ENCODE measurements around the gene TRIM37.
"Not testable (repeated sequence)": the region's sequence is repeated elsewhere in the genome, so short reads cannot be mapped to it uniquely, and the experiment has no call there.

TRIM37 gene

DNA sequence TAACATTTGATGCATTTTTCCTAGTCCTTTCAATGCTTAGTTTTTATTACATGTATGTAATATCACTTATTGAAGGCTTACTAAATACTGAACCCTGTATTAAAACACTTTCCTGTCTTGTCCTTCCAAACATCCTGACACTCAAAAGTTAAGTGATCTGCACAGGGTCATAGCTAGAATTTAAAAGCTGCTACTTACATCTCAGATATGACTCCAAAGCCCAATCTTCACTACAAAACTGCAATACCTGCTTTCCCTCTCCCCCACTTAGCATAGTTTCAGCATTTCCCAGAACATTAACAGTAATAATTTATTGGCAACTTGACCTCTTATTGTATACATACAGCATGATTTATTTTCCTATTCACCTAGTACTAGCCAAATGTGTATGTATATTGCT lies 4.3 kb upstream of the TRIM37 start:
- in situ Hi-C loops (cut with MboI; ENCODE audit: low sequenced_read_pairs), result no loop called here

DNA sequence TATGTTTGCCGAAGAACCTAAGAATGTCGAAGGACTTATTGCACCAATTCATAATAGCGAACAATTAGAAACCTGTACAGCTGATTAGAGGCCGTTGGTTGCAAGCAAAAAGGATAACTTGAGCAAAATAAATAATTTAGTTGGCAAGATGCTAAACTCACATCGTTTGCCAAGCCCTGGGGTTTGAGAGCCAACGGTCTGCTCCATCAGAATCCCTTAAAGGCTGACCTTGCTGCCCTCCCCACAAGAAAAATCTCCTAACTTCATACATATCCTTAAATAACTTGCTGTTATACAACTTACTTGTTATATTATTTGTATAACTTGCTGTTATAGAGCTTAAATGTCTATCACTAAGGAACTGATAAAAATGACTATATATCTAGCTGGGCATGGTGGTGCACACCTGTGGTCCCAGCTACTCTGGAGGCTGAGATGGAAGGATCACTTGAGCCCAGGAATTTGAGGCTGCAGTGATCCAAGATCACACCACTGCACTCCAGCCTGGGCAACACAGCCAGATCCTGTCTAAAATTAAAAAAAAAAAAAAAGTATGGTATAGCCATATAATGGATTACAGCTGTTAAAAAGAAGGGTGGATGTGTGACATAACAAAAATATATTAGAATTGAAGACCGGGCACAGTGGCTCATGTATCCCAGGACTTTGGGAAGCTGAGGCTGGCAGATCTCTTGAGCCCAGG lies 1.9 kb upstream of the TRIM37 start:
- in situ Hi-C loops (cut with MboI; ENCODE audit: low sequenced_read_pairs), result no loop called here

DNA sequence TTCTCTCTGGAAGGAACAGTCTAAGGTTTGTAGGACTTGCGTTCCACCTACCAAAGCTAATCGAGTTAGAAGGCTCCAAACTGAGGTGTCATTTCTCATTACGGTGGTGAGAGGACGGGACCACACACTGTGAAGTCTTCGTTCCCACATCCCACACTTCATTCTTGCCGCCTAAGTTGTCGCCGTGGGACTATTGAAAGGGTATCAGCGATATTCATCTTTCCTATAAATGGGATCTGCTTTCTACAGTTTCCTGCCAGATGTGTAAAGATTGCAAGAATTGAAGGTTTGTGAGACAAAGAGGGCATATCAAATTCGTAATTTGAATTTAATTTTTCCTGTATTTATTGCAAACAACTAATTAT lies 608 bp upstream of the TRIM37 start:
- in situ Hi-C loops (cut with MboI; ENCODE audit: low sequenced_read_pairs), result no loop called here

DNA sequence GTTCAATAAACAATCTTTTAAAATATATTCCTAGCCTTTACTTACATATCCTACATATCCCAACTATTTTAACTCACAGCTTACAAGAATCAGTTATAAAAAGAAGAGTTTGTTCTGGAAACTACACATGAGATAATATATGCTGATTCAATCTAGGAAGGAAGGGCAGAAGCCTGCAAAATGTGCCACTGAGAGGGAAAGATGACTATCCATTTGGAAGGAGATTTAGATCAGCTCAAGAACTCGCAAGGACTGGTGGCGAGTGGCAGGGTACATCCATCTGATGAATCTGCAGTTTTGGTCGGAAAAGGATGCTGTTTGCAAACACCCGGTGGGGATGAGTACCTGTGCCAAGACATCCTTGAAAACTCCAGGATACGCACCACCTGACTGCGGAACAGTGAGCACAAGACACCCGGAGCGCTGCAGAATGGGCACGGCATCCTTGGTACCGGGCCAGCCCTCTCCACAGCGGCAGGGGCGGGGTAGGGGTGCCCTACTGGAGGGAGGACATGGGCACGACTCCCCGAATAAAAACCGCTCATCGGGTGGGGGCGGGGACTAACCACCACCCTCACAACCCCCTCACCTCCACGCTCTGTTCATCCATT lies 723 bp downstream of the TRIM37 start:
- in situ Hi-C loops (cut with MboI; ENCODE audit: low sequenced_read_pairs), result no loop called here

DNA sequence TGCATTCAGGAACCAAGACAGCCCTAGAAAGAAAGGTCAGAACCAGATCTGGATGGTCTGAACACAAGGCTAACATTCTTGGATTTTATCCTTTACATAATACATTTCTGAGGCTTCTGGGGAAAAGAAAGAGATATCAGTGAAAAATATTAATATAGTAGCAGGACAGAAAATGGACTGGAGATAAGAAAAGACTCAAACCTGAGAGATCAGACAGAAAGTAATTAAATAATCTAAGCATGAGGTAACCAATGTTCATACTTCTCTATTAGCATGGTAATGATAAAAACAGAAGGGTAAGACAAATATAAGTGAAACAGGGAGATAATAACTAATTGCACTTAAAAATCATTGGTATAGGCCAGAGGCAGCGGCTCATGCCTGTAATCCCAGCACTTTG lies 5.5 kb downstream of the TRIM37 start:
- in situ Hi-C loops (cut with MboI; ENCODE audit: low sequenced_read_pairs), result no loop called here

DNA sequence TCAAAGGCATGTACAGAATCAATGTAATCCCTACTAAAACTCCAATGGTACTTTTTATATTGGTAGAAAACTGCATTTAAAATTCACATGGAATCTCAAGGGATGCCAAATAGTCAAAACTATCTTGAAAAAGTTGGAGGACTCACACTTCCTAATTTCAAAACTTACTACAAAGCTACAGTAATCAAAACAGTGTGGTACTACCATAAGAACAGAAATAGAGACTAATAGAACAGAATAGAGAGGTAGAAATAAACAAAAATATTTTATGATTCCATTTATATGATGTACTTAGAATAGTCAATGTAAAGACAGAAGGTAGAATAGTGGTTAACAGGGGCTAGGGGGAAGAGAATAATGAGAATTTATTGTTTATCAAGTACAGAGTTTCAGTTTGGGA lies 8.8 kb downstream of the TRIM37 start:
- in situ Hi-C loops (cut with MboI; ENCODE audit: low sequenced_read_pairs), result no loop called here

DNA sequence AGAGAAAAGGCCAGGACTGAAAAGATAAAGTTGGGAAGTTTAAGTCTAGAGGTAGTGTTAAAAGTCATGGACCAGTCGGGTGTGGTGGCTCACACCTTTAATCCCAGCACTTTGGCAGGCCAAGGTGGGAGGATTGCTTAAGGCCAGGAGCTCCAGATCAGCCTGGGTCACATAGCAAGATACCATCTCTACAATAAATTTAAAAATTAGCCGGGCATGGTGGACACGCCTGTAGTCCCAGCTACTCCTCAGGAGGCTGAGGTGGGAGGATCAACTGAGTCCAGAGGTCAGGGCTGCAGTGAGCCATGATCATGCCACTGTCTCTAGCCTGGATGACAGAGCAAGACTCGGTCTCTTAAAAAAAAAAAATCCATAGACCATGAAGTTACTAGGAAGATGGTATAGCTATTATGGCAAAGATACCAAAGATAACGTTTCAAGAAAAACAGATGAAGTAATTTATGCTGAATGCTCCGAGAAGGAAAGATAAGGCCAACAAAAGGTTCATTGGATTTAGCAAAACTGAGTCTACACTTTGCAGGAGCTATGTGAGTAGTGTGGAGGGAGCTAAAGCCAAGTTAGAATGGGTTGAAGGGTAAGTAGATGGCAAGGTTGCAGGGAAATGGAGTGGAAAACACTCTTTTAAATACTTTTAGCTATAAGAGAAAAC lies 11.7 kb downstream of the TRIM37 start:
- in situ Hi-C loops (cut with MboI; ENCODE audit: low sequenced_read_pairs), result no loop called here

DNA sequence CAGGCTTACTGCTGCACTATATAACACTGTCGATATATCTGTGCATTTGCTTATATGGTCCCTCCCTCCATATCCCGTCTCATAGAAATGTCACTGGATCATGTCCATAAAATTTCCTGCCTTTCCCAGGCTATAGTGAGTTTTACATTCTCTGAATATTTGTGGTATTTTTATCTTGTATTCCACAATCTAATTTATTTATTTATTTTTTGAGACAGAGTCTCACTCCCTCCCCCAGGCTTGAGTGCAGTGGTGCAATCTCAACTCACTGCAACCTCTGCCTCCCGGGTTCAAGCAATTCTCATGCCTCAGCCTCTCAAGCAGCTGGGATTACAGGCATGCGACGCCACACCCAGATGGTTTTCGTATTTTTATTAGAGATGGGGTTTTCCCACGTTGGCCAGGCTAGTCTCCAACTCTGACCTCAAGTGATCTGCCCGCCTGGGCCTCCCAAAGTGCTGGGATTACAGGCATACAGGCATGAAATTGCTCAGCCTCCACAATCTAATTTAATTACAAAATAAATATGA lies 12.9 kb downstream of the TRIM37 start:
- in situ Hi-C loops (cut with MboI; ENCODE audit: low sequenced_read_pairs), result no loop called here

DNA sequence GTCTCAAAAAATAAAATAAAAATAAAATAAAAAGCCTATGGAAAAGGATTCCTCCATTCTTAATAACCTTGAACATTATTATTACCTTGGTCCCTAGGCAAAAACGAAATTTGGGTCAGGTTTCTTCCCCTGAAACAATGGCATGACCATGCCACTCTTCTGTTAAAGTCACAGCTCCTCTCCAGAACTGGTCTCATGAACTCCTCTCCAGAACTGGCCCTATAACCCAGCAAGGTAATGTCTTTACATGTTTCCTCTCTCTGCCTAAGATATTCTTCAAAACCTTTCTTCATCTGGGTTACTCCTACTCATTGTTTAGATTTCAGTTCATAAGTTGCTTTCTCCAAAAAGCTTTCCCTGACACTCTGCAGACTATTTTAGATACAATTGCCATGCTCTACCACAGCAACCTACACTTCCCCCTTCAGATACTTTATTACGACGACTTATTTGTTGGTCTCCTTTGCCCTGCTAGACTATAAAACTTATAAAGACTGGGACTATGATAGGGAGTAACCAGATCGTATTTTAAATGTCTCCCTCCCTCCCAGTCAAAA lies 13.5 kb downstream of the TRIM37 start:
- in situ Hi-C loops (cut with MboI; ENCODE audit: low sequenced_read_pairs), result no loop called here

DNA sequence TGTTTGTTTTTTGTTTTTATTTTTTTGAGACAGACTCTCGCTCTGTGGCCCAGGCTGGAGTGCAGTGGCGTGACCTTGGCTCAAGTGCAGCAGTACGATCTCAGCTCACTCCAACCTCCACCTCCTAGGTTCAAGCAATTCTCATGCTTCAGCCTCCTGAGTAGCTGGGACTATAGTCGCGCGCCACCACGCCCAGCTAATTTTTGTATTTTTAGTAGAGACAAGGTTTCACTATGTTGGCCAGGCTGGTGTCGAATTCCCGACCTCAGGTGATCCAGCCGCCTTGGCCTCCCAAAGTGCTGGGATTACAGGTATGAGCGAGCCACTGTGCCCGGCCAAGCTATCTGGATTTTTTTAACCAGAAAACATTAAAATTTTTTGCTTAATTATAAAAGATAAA lies 16.1 kb downstream of the TRIM37 start:
- in situ Hi-C loops (cut with MboI; ENCODE audit: low sequenced_read_pairs), result not testable (repeated sequence)

DNA sequence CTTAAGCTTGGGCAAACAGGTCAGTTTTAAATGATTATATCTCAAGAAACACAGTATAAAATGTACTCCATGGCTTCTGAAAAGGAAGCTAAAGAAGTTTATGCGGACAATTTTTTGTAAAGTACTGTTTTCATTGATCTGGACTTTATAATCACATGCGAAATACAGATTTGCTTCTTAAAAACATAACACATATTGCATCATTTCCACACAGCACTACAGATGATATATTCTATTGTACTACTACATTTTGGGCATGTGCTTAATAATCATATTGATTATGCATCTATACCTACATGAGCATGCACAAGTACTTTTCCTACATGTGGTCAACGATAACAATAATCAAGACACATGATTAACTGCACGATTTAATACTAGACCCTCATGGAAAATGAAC lies 22.5 kb downstream of the TRIM37 start:
- in situ Hi-C loops (cut with MboI; ENCODE audit: low sequenced_read_pairs), result no loop called here

DNA sequence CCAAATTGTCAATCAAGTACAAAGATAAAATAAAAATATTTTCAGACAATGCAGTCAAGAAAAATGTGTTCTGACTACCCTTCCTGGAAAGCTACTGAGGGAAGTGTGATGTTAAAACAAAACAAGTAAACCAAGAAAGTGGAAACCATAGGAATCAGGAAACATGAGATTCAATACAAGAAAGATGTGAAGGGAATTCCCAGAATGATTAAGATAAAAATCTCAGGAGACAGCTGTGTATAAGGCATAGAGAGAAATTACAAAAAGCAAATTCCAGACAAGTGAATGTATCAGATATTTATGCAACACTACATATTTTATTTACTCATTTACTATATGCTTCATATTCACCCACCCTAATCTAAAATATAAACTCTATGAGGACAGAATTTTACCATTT lies 32.2 kb downstream of the TRIM37 start:
- in situ Hi-C loops (cut with MboI; ENCODE audit: low sequenced_read_pairs), result no loop called here

DNA sequence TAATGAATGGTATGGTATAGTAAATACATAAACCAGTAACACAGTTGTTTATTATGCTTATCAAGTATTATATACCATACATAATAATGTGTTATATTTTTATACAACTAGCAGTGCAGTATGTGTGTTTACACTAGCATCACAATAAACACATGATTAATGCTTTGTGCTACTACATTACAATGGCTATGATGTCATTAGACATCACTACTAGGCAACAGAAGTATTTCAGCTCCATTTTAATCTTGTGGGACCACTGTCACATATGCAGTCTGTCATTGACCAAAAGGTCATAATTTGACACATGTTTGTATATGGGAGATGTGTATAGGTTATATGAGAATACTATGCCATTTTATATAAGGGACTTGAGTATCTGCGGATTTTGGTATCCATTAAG lies 32.7 kb downstream of the TRIM37 start:
- in situ Hi-C loops (cut with MboI; ENCODE audit: low sequenced_read_pairs), result no loop called here

DNA sequence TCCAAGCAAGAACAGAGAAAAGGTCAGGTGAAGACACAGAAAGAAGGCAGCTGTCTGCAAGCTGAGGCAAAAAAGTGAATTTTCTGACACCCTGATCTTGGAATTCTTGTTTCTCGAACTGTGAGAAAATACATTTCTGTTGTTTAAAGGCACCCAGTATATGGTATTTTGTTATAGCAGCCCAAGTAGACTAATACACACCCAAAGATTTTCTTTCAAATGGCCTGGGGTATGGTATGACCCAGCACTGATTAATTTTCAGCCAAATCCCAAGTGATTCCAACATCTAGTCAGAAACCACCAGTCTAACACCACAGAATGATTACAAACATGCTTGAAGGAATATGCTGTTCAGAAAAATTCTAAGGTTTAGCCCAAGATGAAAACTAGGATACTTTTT lies 36.8 kb downstream of the TRIM37 start:
- in situ Hi-C loops (cut with MboI; ENCODE audit: low sequenced_read_pairs), result no loop called here

DNA sequence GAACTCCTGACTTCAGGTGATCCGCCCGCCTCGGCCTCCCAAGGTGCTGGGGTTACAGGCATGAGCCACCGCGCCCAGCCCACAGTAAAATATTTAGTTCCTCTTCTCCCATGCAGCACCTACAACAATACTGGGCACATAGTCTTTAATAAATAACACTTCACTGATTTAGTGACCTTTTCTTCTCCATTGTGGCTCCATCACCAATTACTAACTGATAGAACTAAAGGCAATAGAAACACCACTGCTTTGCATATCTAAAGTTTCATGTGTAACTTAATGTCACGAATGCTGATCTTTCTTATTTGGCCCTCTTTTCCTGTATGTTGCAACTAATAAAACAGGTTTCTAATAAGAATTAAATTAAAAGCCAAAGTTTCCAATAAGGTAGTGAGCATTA lies 38.9 kb downstream of the TRIM37 start:
- in situ Hi-C loops (cut with MboI; ENCODE audit: low sequenced_read_pairs), result no loop called here

DNA sequence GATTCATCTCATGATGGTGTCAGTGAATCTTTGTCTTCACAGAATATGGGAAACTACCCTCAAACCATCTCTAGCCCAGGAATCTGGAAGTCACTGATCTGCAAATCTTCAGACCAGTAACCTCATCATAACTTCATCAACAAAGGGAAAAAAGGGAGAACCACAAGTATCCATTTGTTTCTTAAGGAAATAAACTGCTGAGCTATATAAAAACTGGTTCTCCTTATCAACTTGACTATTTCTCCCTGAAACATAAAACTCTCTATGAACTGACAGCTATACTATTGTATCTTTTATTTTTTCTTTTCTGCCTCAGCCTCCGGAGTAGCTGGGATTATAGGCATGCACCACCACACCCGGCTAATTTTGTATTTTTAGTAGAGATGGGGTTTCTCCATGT lies 39.3 kb downstream of the TRIM37 start:
- in situ Hi-C loops (cut with MboI; ENCODE audit: low sequenced_read_pairs), result no loop called here

DNA sequence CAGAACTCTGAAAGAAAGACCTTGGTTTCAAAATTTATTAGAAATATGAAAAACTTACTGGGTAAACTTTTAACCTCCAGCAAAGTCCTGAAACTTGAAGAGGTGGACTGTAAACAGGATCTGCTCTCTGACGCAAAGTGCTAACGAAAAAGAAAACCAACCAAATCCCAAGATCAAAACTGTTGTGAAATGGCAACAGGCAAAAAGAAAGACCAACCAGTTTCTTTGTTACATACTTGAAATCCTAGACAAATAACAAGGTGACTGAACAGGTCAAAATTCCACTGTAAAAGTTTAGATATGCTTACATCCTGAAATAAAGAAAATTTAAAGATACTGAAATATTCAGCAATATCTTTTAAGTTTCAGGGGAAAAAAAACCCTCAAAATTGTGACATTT lies 44.2 kb downstream of the TRIM37 start:
- in situ Hi-C loops (cut with MboI; ENCODE audit: low sequenced_read_pairs), result no loop called here

DNA sequence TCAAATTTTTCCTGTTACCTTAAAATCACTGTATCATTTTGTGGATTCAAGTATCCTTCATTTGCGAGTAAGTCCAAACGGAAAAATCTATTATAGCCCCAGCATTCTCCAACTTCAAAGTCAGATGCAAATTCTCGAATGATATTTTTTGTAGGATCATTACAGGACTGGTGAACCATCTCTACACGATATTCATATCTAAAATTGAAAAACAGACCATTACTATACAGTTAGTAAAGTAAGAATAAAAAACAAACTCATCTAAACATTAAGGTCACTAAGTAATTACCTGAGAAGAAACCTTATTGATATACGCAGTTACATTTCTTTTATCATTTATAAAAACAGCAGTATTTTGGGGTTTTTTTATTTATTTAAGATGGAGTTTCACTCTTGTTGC lies 49.8 kb downstream of the TRIM37 start:
- in situ Hi-C loops (cut with MboI; ENCODE audit: low sequenced_read_pairs), result no loop called here

DNA sequence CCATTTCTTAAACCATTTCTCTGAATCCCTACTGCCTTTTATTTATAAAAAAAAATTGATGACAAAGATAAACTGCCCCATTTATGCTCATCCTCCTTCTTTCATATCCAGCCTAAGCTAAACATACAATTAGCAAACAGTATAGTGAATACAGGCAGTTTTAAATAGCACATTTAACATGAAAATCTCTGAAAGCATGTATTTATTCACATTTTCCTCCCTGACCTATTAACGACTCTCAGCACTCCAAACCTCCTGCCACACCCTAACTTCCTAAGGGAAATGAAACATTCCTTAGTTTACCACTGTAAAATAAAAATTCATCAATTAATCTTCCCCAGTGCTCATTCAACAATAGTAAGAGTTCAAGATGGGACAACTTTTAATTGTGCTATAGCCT lies 56.9 kb downstream of the TRIM37 start:
- in situ Hi-C loops (cut with MboI; ENCODE audit: low sequenced_read_pairs), result no loop called here

DNA sequence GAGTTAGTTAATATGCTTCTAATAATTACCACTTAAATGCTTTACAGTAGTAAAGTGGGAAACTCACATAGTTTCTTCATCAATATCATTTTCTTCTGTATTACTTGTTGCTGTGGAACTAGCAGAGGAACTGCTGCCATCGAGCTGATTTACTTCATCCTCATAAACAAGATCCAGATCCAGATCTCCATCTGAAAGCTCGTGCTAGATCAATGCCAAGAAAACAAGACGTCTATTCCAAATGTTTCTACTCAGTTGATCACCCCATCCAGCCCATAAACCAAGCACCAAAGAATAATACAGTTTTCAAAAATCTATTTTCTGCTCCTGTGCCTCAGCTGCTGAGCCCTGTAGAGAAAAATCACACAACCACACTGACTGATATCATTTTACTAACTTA lies 59.1 kb downstream of the TRIM37 start:
- in situ Hi-C loops (cut with MboI; ENCODE audit: low sequenced_read_pairs), result no loop called here

DNA sequence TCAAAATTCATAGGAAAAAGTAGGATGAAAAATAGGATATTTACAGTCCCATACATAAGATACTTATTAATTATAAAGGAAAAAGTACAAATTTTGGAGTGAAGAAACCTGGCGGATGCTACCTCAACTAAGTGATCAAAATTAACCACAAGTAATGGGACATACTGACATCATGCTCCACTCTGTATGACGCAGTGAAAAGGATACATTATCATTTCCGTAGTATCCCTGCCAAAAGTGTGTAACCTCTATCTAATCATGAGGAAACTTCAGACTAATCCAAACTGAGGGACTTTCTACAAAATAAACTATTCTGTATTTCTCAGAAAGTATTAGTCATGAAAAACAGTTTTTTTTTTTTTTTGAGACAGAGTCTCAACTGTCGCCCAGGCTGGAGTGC lies 60.5 kb downstream of the TRIM37 start:
- in situ Hi-C loops (cut with MboI; ENCODE audit: low sequenced_read_pairs), result no loop called here

DNA sequence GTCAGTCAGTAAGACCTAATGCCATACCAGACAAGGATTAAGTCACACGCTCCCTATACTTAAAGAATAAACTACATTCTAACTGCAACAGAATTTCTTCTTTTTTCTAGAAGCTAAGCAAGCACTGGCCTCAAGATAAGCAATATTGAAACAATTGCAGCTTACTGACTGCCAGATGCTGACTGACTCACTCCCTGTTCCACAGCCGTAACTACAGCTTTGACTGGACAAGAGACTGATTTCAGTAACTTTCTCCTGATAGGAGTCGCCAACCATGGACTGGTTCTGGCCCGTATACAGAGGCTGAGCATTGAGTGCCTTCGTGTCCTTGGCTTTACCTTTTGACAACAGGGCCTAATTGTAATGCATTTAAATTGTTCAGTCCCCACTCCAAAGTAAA lies 67.9 kb downstream of the TRIM37 start:
- in situ Hi-C loops (cut with MboI; ENCODE audit: low sequenced_read_pairs), result no loop called here
